GM12872 (cell line): Measurements from ENCODE around the gene PRKCSH.
A peak's percentile ranks its signal among the peaks of the same experiment; 100 is the strongest.

ENCODE experiments used
- TF ChIP-seq, protein P1 (sequence below): IDR thresholded peaks from 3 replicates; pipeline ENCODE4 v1.5.1; 2011; ENCODE audit warnings: low read depth, mild to moderate bottlenecking, low read length, moderate library complexity; ENCODE audit not compliant: insufficient read depth

Gene PRKCSH

DNA sequence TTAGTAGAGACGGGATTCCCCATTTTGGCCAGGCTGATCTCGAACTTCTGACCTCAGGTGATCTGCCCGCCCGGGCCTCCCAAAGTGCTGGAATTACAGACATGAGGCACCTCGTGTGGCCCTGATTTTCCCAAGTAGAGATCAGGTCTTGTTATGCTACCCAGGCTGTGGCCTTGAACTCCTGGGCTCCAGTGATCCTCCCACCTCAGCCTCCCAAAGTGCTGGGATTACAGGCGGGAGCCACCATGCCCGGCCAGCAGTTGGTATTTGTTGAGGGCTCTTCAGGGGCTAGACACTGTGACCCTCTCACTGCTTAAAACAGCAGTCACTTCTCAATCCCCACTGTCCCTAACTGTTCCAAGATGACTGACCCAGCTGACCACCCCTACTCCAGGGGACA, 53.9 kb downstream of the PRKCSH start:
- TF ChIP-seq, protein P1, sequence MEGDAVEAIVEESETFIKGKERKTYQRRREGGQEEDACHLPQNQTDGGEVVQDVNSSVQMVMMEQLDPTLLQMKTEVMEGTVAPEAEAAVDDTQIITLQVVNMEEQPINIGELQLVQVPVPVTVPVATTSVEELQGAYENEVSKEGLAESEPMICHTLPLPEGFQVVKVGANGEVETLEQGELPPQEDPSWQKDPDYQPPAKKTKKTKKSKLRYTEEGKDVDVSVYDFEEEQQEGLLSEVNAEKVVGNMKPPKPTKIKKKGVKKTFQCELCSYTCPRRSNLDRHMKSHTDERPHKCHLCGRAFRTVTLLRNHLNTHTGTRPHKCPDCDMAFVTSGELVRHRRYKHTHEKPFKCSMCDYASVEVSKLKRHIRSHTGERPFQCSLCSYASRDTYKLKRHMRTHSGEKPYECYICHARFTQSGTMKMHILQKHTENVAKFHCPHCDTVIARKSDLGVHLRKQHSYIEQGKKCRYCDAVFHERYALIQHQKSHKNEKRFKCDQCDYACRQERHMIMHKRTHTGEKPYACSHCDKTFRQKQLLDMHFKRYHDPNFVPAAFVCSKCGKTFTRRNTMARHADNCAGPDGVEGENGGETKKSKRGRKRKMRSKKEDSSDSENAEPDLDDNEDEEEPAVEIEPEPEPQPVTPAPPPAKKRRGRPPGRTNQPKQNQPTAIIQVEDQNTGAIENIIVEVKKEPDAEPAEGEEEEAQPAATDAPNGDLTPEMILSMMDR, result no peak

DNA sequence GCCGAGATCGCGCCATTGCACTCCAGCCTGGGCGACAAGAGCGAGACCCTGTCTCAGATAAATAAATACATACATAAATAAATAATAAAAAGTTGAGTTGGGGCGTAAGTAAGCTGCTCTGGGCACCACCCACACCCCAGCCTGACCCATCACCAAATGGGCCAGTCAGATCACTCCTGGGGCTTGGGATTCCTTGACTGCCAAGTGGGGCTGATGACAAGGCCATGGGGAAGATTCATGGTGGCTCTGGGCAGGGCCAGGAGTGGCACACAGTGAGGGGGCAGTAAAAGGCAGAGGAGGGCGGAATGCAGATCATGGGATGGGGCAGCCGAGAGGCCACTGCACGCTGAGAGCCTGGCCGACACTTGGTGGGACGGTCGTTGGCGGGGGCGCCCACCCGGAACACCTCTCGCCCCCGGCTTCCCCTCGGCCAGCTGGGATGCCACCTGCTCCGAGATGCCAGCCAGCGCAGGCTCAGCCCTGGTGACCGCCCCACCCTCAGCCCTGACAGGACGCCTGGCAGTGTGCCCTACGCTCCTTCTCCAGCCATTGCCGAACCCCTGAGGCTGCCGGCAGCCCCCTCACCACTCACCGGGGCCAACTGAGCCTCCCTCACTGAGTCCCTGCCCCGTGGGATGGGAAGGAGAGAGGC, 59.3 kb downstream of the PRKCSH start:
- TF ChIP-seq, protein P1, result no peak

DNA sequence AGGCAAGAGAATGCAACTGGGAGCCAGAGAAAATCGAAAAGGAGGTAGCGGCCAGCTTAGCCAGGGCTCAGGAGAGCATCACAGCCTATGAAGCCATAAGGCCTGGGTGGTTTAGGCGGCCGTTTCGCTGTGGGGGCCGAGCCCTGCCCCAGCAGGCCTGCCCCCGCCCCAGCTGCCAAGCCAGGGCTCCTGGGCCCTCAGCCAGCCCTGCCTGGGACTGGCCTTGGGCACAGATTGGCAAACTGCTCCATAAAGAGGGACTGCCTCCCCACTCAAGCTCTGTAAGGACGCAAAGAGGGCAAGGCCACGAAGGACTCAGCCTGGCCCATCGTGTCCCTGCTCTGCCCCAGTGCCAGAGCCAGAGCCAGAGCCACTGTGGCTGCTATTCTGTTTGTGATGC, 60.0 kb downstream of the PRKCSH start:
- TF ChIP-seq, protein P1, result no peak

DNA sequence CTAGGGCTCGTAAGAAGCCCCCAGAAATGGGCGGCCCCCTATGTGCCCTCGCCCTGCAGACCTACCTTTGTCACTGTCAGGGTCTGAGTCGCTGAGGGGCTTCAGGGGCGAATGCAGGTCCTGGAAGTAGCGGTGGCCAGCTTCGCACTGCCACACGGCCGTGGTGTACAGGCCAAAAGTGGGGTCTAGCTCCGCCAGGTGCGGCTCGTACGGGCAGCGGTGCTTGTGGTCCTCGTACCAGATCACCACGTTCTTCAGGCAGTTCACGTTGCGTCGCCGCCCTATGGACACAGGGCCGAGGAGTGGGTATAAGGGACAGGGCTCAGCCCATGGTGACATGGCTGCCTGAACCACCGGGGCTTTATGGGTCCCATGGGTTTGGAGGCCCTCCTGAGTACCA, 60.5 kb downstream of the PRKCSH start:
- TF ChIP-seq, protein P1, result no peak

DNA sequence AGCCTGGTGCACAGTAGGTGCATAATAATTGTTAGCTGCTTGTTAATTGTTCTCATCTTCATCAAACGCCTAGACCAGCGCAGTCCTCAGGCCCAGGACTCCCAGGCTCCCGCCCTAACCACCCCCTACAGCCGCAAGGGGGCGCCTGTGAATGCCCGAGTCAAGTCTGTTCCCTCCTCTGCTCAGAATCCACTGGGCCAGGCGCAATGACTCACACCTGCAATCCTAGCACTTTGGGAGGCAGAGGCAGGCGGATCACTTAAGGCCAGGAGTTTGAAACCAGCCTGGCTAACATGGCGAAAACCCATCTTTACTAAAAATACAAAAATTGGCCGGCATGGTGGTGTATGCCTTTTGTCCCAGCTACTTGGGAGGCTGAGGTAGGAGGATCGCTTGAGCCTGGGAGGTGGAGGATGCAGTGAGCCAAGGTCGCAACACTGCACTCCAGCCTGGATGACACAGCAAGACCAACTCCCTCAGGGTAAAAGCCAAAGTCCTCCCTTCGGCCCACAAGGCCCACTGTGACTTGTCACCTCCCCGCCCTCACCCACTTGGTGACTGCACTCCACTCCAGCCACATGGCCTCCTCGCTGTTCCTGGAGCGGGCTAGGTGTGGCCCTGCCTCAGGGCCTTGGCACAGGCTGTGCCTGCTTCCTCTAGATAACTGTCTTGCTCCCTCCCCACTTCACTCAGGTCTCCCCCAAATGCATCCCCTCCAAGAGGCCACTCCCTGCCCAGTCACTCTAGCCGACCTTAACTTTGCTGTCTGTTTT, 61.1 kb downstream of the PRKCSH start:
- TF ChIP-seq, protein P1, result peak; percentile 80

DNA sequence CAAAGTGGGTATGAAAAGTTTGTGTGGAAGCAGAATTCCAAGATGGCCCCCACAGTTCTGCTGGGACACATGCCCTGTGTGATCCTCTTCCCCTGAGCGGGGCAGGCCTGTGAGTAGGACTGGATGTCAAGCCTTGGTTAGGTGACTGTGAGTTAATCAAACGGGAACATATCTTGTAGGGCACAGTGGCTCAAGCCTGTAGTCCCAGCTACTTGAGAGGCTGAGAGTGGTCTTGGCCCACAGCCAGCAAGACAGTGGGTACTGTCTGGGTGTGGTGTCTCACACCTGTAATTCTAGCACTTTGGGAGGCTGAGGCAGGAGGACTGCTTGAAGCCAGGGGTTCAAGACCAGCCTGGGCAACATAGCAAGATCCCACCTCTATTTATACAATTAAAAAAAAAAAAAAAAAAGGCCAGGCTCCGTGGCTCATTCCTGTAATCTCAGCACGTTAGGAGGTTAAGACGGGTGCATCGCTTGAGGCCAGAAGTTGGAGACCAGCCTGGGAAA, 63.8 kb downstream of the PRKCSH start:
- TF ChIP-seq, protein P1, result no peak

DNA sequence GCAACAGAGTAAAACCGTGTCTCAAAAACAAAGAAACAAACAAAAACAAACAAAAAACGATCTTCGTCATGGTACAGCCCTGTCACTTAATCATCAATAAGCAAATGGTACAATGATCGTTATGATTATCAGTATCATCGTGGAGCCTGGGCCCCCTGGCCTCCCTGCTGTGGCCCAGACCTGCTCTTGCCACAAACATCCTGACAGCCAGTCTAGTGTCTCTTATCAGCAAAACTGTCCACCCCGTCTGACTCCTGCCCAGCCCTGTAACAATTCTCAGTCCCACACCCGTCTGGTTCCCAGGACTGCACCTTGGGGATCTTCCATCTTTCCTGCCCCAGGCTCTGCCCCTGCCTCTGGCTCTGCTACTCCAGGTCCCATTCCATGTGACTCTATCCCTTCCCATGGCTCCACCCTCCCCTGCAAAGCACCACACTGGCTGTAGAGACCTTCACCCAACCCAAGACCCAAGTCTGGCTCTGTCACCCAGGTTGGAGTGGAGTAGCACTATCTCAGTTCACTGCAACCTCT, 64.5 kb downstream of the PRKCSH start:
- TF ChIP-seq, protein P1, result no peak
